HepG2 (cell line): ENCODE measurements around the gene LRRC8C. TPM values are rescaled to one million over a fixed set of nuclear protein-coding genes. Genes with fewer than 3 reads are reported as not detected.

Experiments used
- ATAC-seq: fragments of 200-7000 bp; cut with Tn5 transposase; 3 replicates; pipeline ENCODE4 v1.9.1; 2020; ENCODE audit warnings: mild to moderate bottlenecking, moderate library complexity
- BruUV-seq: library from RNA; stranded (reverse); fragments of 400-500 nt; replicated peaks from 2 replicates; lab custom pipeline; 2021; lab: Mats Ljungman, UMichigan
- CTCF ChIA-PET: fragments of 300-600 bp; formaldehyde crosslinking; extraction: SDS; loops from one replicate; lab custom pipeline; 2021; ENCODE audit warnings: low total read pairs, inconsistent platforms, low intra/inter-chr PET ratio; lab: Yijun Ruan, JAX
- POLR2A ChIA-PET: fragments of 350-600 bp; sonication (Branson Sonifier 250); formaldehyde crosslinking; loops from one replicate; lab custom pipeline; 2020; ENCODE audit warnings: antibody characterized with exemption, inconsistent platforms; lab: Yijun Ruan, JAX
- DNase-seq: peaks from one replicate; pipeline ENCODE4 v3.0.0-alpha.2; 2015; ENCODE audit warnings: low spot score
- FAIRE-seq: peaks from 3 replicates; lab custom pipeline; 2011; peaks lifted over from hg19 to GRCh38; lab: Jason Lieb, UNC
- H2AFZ ChIP-seq: one replicate; pipeline ENCODE4 v1.6.1; 2011; ENCODE audit warnings: low read length, inconsistent platforms
- H3K27ac ChIP-seq: fragments of 300-600 bp; 3 replicates; pipeline ENCODE4 v1.8.0; 2011; ENCODE audit warnings: mixed run types, mild to moderate bottlenecking, mixed read lengths, low read length, inconsistent platforms; ENCODE audit not compliant: insufficient read depth; ENCODE audit errors: extremely low read length
- H3K27me3 ChIP-seq, 2 experiments: fragments of 200-600 bp in 1 of 2; 2 replicates in 1 of 2; 3 replicates in 1 of 2; pipeline versions ENCODE4 v1.6.0 to v1.8.0; 2011; ENCODE audit warnings: low read length in 2 of 2, mild to moderate bottlenecking in 2 of 2, moderate library complexity in 2 of 2, inconsistent platforms in 1 of 2; ENCODE audit not compliant: insufficient read depth in 2 of 2, control insufficient read depth in 1 of 2
- H3K36me3 ChIP-seq, 2 experiments: fragments of 200-600 bp in 1 of 2; replicated peaks in 1 of 2; 2 replicates in 1 of 2; 3 replicates in 1 of 2; pipeline versions ENCODE4 v1.5.1 to v1.8.0; 2011; ENCODE audit warnings: low read length in 2 of 2, inconsistent platforms in 1 of 2; ENCODE audit not compliant: insufficient read depth in 2 of 2, control insufficient read depth in 1 of 2
- H3K4me1 ChIP-seq: 2 replicates; pipeline ENCODE4 v1.5.1; 2012; ENCODE audit warnings: low read length, inconsistent platforms; ENCODE audit not compliant: insufficient read depth
- H3K4me2 ChIP-seq: 2 replicates; pipeline ENCODE4 v1.6.0; 2011; ENCODE audit warnings: low read depth, low read length, inconsistent platforms
- H3K4me3 ChIP-seq, 3 experiments: fragments of 200-600 bp in 1 of 3; sonication (generic), shearing (Covaris generic) in 1 of 3; replicated peaks in 1 of 3; 2 replicates each; pipeline ENCODE4 v1.5.1; 2011 to 2016; ENCODE audit warnings: low read length in 3 of 3, inconsistent platforms in 2 of 3, low read depth in 2 of 3, mild to moderate bottlenecking in 2 of 3, control low read depth in 1 of 3, mixed read lengths in 1 of 3; ENCODE audit not compliant: insufficient read depth in 1 of 3
- H3K79me2 ChIP-seq: one replicate; pipeline ENCODE4 v1.6.1; 2011; ENCODE audit warnings: low read length, inconsistent platforms; ENCODE audit not compliant: insufficient read depth
- H3K9ac ChIP-seq: 2 replicates; pipeline ENCODE4 v1.6.0; 2011; ENCODE audit warnings: mild to moderate bottlenecking, low read depth, low read length, inconsistent platforms; ENCODE audit not compliant: insufficient read depth
- H3K9me3 ChIP-seq: 2 replicates; pipeline ENCODE4 v1.5.1; 2012; ENCODE audit warnings: mild to moderate bottlenecking, low read length
- H4K20me1 ChIP-seq: 2 replicates; pipeline ENCODE4 v1.6.0; 2011; ENCODE audit warnings: inconsistent platforms, mild to moderate bottlenecking, low read length, moderate library complexity; ENCODE audit not compliant: insufficient read depth
- FOXO1 ChIP-seq: sonication (generic); formaldehyde crosslinking; IDR thresholded peaks from 2 replicates; pipeline ENCODE4 v1.4.0; 2020; ENCODE audit warnings: missing genetic modification reagents
- JARID2 ChIP-seq: sonication (generic); formaldehyde crosslinking; IDR thresholded peaks from 2 replicates; pipeline ENCODE4 v1.8.1; 2023; ENCODE audit warnings: missing genetic modification reagents, inconsistent platforms; ENCODE audit not compliant: insufficient replicate concordance
- KDM2A ChIP-seq: sonication (generic); formaldehyde crosslinking; IDR thresholded peaks from 2 replicates; pipeline ENCODE4 v1.4.0; 2020; ENCODE audit warnings: low read depth, missing genetic modification reagents, borderline replicate concordance
- KLF11 ChIP-seq: IDR thresholded peaks from 2 replicates; pipeline ENCODE4 v1.6.1; 2016; ENCODE audit warnings: missing compliant biosample characterization
- MYNN ChIP-seq: sonication (generic); formaldehyde crosslinking; IDR thresholded peaks from 2 replicates; pipeline ENCODE4 v1.4.0; 2020; ENCODE audit warnings: mild to moderate bottlenecking, low read depth, missing genetic modification reagents
- RBAK ChIP-seq: sonication (generic); formaldehyde crosslinking; IDR thresholded peaks from 2 replicates; pipeline ENCODE4 v1.5.1; 2020; ENCODE audit warnings: mild to moderate bottlenecking, missing genetic modification reagents
- REXO4 ChIP-seq: sonication (generic); formaldehyde crosslinking; IDR thresholded peaks from 2 replicates; pipeline ENCODE4 v1.8.0; 2022; ENCODE audit warnings: missing genetic modification reagents, mild to moderate bottlenecking, borderline replicate concordance
- SIN3B ChIP-seq: fragments of 150-350 bp; IDR thresholded peaks from 2 replicates; pipeline ENCODE4 v1.6.1; 2014; ENCODE audit warnings: low read length
- SP2 ChIP-seq: sonication (generic); formaldehyde crosslinking; IDR thresholded peaks from 2 replicates; pipeline ENCODE4 v1.5.1; 2020; ENCODE audit warnings: mild to moderate bottlenecking, missing genetic modification reagents
- U2AF2 ChIP-seq: fragments of 200-400 bp; formaldehyde crosslinking; IDR thresholded peaks from 2 replicates; pipeline ENCODE4 v1.6.1; 2017; ENCODE audit warnings: low read depth, mild to moderate bottlenecking, low read length
- ZBTB44 ChIP-seq: sonication (generic); formaldehyde crosslinking; IDR thresholded peaks from 2 replicates; pipeline ENCODE4 v1.4.0; 2020; ENCODE audit warnings: missing genetic modification reagents
- ZFP62 ChIP-seq: sonication (generic); formaldehyde crosslinking; IDR thresholded peaks from 2 replicates; pipeline ENCODE4 v1.4.0; 2020; ENCODE audit warnings: missing genetic modification reagents
- ZFX ChIP-seq: sonication (generic); formaldehyde crosslinking; IDR thresholded peaks from 2 replicates; pipeline ENCODE4 v1.4.0; 2020; ENCODE audit warnings: mild to moderate bottlenecking, low read depth, missing genetic modification reagents, moderate library complexity
- ZKSCAN1 ChIP-seq: fragments of 150-350 bp; IDR thresholded peaks from 2 replicates; pipeline ENCODE4 v1.6.1; 2014; ENCODE audit warnings: low read length
- ZMYM3 ChIP-seq: sonication (generic); formaldehyde crosslinking; IDR thresholded peaks from 2 replicates; pipeline ENCODE4 v1.5.1; 2020; ENCODE audit warnings: mild to moderate bottlenecking, missing genetic modification reagents
- ZNF18 ChIP-seq: sonication (generic); formaldehyde crosslinking; IDR thresholded peaks from 2 replicates; pipeline ENCODE4 v1.8.0; 2022; ENCODE audit warnings: mild to moderate bottlenecking, missing genetic modification reagents; ENCODE audit not compliant: insufficient replicate concordance
- ZNF230 ChIP-seq: sonication (generic); formaldehyde crosslinking; IDR thresholded peaks from 2 replicates; pipeline ENCODE4 v1.4.0; 2020; ENCODE audit warnings: mild to moderate bottlenecking, missing genetic modification reagents
- ZNF597 ChIP-seq: sonication (generic); formaldehyde crosslinking; IDR thresholded peaks from 2 replicates; pipeline ENCODE4 v1.5.0; 2020; ENCODE audit warnings: missing genetic modification reagents
- ZNF713 ChIP-seq: sonication (generic); formaldehyde crosslinking; IDR thresholded peaks from 2 replicates; pipeline ENCODE4 v1.4.0; 2020; ENCODE audit warnings: mild to moderate bottlenecking, missing genetic modification reagents
- ZNF737 ChIP-seq: sonication (generic); formaldehyde crosslinking; IDR thresholded peaks from 2 replicates; pipeline ENCODE4 v1.5.0; 2020; ENCODE audit warnings: missing genetic modification reagents, mild to moderate bottlenecking, borderline replicate concordance
- ZNF766 ChIP-seq: sonication (generic); formaldehyde crosslinking; IDR thresholded peaks from 2 replicates; pipeline ENCODE4 v1.5.0; 2020; ENCODE audit warnings: missing genetic modification reagents, borderline replicate concordance
- ZSCAN29 ChIP-seq: sonication (generic); formaldehyde crosslinking; conservative IDR thresholded peaks from 2 replicates; pipeline ENCODE4 v1.4.0; 2020; ENCODE audit warnings: mild to moderate bottlenecking, missing genetic modification reagents
- WGBS: methylation state at CpG from one replicate; pipeline ENCODE4 v1.1.6; 2017; ENCODE audit warnings: low lambda C conversion rate; 5-methylcytosine and 5-hydroxymethylcytosine counted together
- in situ Hi-C: cut with HindIII; loops from 2 replicates; pipeline ENCODE4 v1.10.0; 2017; ENCODE audit warnings: low pct_unique_long_range_greater_than_20kb; ENCODE audit not compliant: extremely low pct_ligation_motif_present
- intact Hi-C: fragments of 100-400 bp; cut with micrococcal nuclease; formaldehyde crosslinking; loops from one replicate; pipeline ENCODE4 v1.10.0; 2022; ENCODE audit not compliant: unreplicated experiment
- polyA plus RNA-seq, 8 experiments: library from polyadenylated mRNA; depleted of rRNA in 3 of 8; stranded (reverse) in 7 of 8; unstranded in 1 of 8; fragments of >200 nt; fragmentation: Illumina TruSeq in 4 of 8; extraction: Trizol in 4 of 8; gene quantifications; 2 replicates each; pipeline versions ENCODE4 v1.2.1 to v1.2.3, GENCODE V29; 2011 to 2016; ENCODE audit warnings: low read depth in 4 of 8, missing spikeins in 1 of 8, mixed read lengths in 1 of 8; ENCODE audit not compliant: insufficient read depth in 1 of 8
- total RNA-seq, 5 experiments: library from RNA; depleted of rRNA; stranded (reverse); fragments of >200 nt; fragmentation: Illumina TruSeq; extraction: Trizol; gene quantifications; 2 replicates each; pipeline ENCODE4 v1.2.3, GENCODE V29; 2016; ENCODE audit warnings: low read depth in 1 of 5

LRRC8C gene
- total and polyA plus RNA-seq, 2 of the 13 experiments (the other 11 are each of a cell fraction or from before 2014, with no cell fraction given), result 0.22 to 0.32 TPM

- Histone ChIP-seq H4K20me1 (no peaks in the 10 kb centered on the region), H3K4me3 (peak overlapping the region in 2 of 3 experiments; percentile 61 to 86; a peak in 5 of 6 replicates), H3K9me3 (no peaks in the 10 kb centered on the region), H3K9ac (no peak overlapping the region), H3K79me2 (no peaks in the 10 kb centered on the region), H3K27me3 (peaks cover 0 to 45% of the 10 kb centered on the region in 2 experiments; a peak in 4 of 5 replicates), H3K36me3 (no peaks in the 10 kb centered on the region), H3K4me2 (peak overlapping the region; percentile 98), H3K4me1 (peaks cover 21% of the 10 kb centered on the region), H2AFZ (no peak overlapping the region), H3K27ac (no peak overlapping the region)
- intact Hi-C loops (loop anchor here (1.0 kb wide), 1 partner anchor 128 kb away; no protein-coding TSS in a partner anchor), in situ Hi-C loops (no loop called here)
- ChIA-PET POLR2A (no interaction called here), CTCF (no interaction called here)
- FAIRE-seq (peak; percentile 4), DNase-seq (no peak), ATAC-seq (peak; percentile 8)
- WGBS, result 17% methylated on average over 23 of the region's 32 CpGs
- no TSS peak for BruUV-seq
- TF ChIP-seq ZNF597 (CRISPR knock-in tag) (no peak), ZNF230 (no peak), KLF11 (no peak), SIN3B (no peak), ZBTB44 (CRISPR knock-in tag) (no peak), ZKSCAN1 (no peak), ZNF713 (no peak), REXO4 (no peak), ZMYM3 (CRISPR knock-in tag) (no peak), U2AF2 (no peak), ZNF766 (no peak), MYNN (CRISPR knock-in tag) (no peak), JARID2 (no peak), ZFP62 (CRISPR knock-in tag) (no peak), ZSCAN29 (CRISPR knock-in tag) (0 out of 2 replicates have a peak, but pooled peaks have one; percentile 40), FOXO1 (CRISPR knock-in tag) (no peak), RBAK (CRISPR knock-in tag) (no peak), ZNF18 (CRISPR knock-in tag) (no peak), ZFX (CRISPR knock-in tag) (0 out of 2 replicates have a peak, but pooled peaks have one; percentile 5), ZNF737 (CRISPR knock-in tag) (no peak), SP2 (no peak), KDM2A (CRISPR knock-in tag) (peak; percentile 11; the same call in 1 of the 2 replicates)
Measured at GRCh38 chr1:89633800-89634625, 1.1 kb downstream of the LRRC8C start.
